ENCODE data around the gene PTPRT.

The PTPRT gene

DNA sequence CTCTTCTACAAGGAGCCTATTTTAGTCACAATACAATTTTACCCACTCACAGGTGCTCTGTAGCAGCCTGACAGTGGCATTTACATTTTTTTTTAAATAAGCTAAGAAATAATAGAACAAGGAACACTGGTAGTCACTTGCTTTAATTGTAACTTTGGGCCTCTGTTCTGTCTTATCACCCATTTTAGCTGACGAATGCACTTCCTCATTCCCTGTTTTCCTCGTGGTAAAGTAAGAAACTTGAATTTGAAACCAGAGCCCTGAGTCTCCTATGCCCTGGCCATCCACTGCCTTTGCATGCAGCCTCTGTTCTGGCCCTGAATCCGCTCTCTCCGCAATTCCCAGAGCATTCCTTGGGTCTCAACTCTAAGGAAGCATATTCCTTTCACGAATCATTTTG, 550.6 kb downstream of the PTPRT start:
- no peak for DNase-seq (ENCODE audit: low read depth in 1 of 2, low spot score in 1 of 2)

DNA sequence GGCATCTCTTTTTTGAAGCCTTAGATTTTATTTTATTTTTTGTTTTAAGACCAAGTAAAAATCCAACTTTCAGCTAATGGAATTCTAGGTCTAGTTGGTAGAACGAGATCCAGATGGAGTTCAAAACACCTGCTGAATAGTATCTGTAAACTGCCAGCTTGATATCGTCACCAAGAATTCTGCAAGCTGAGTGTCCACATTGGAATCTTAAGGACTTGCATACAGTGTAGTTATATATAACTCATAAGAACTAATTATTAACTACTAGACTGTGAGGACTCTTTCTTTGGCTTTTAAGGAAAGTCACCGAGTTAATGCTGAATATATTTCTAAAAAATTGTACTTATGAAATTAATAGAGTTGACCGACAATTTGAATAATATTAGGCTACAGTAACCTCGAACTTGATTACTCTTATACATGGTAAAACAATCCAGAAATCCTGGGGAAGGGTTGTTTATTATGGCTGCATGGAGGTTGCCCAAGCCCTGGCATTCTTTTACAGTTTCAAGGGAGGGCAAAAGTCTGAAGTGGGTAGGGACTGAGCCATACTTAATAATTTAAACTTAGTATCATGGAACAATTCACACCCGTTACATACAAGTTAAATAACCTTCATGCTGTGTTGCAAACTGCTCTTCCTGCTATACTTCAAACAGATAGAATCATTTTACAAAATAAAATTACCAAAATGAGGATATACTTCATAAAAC, 553.9 kb downstream of the PTPRT start:
- DNase-seq (ENCODE audit: low read depth in 1 of 2, low spot score in 1 of 2), result no peak

DNA sequence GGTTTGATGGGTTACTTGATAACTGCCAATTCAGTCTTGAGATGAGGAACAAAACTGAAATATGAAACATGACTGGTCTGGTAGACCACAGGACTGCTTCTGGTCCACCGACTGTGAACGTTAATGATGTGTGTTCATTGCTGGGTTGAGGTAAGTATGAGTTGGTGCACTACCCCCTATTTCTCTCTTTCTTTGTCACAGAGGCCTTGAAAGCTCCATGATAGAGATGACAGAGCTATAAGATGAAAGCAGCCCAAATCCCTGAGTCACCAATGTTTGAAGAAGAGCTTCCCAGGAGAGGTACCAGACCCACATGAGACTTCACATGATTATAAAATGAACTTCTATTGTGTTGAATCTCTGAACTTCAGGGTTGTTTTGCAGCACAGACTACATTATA, 555.5 kb downstream of the PTPRT start:
- DNase-seq (ENCODE audit: low read depth in 1 of 2, low spot score in 1 of 2), result no peak

DNA sequence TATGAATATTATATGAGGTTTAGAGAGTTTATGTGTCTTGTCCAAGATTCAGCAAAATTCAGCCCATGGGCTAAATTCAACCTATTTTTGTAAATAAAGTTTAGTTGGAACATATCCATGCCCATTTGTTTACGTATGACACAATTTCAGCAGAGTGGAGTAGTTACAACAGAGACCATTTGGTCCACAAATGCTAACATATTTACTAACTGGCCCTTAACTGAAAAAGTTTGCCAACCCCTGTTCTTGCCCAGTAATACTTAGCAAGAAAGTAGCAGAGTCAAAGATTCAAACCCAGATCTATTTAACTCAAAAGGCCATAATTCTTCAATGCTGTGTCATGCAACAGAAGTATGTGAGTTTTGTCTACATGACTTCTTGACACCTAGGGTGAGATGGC, 561.0 kb downstream of the PTPRT start:
- DNase-seq (ENCODE audit: low read depth in 1 of 2, low spot score in 1 of 2), result no peak

DNA sequence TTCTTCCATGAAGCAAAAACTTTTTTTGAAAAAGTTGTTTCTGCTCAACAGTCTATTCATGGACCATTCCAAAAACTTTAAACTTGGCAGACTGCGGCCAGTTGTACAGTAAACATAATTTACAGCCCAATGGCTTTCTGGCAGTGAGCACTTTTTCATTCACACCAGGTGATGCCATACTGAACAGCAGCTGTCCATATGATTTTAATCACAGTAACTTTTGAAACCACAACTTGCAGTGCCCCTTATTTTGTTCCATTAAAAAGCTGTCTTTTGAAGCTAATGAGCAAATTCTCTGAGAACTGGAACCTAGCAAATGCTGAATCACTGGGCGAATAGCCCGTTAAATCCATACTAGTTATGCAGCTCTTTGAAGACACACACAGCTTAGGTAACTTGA, 576.6 kb downstream of the PTPRT start:
- DNase-seq (ENCODE audit: low read depth in 1 of 2, low spot score in 1 of 2), result no peak

DNA sequence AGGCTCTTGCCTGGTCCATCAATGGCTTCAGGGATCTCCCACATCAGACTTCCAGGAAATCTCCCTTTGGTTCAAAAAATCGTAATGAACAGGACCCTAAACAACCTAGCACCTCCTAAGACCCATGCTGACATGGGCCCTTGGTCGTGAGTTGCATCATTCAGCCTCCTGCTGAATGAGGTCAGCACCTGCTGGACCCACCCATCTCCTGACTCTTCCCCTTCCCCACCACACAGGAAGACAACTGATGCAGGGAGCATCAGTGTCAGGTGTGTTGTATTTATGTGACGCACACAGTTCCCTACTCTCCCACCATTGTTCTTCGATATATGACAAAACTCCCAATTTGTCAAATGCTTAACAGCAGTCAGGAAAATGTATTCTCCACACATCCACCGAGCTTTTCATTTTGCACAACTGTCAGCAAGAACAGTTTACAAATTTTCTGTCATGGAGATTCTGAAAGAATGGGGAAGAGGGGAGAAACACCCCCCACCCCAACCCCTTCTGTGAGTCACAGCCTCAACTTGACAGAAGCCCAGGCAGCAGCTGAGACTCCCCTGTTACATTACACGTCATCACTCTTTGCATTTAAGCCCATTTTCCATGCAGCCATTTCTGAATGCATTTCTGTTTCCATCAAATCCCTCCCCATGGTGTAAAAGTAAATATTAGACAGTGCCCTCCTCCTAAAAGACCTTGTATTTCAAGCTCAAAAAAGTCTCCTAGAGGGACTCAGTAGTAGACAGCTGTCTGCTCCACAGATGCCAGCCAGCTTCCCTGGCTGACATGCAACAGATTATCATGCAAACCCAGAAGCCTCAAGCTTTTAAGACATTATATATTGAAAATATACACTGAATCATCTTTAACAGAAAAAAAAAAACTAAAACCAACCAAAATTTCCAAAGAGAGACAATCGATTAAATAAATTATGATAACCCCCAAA, 577.5 kb downstream of the PTPRT start:
- DNase-seq (ENCODE audit: low read depth in 1 of 2, low spot score in 1 of 2), result no peak

DNA sequence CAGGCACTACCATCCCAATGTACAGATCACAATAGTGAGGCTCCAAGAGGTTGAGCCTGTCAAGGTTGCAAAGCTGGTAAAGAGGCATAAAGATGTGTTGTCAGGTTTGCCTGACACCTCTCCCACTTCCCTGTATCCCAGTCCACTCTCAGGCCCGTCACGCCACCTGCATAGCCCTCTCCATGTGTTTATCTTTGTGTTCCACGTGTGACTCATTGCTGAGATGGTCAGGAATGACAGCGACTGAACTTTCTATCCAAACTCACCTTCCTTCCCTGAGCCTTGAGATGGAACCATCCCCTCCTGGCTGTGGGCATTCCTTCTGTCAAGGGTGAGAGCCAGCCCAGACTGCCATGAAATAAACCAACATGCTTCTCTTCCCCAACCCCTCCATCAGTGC, 578.3 kb downstream of the PTPRT start:
- DNase-seq (ENCODE audit: low read depth in 1 of 2, low spot score in 1 of 2), result no peak

DNA sequence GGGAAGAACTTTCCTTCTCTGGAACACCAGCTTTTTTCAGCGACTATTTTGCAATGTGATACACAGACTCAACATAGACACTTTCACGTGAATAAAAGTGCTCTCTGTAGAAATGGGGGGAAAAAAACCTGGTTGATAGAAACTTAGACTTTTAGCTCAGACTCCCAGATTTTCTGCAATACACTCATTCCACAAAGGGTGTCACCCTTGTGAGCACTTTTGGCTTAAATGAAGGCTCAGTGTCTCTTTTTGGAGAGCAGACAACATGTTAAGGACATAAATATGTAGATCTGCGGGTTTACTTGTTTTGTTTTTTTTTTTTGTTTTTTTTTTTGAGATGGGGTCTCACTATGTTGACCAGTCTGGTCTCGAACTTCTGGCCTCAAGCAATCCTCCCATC, 579.6 kb downstream of the PTPRT start:
- no peak for DNase-seq (ENCODE audit: low read depth in 1 of 2, low spot score in 1 of 2)

DNA sequence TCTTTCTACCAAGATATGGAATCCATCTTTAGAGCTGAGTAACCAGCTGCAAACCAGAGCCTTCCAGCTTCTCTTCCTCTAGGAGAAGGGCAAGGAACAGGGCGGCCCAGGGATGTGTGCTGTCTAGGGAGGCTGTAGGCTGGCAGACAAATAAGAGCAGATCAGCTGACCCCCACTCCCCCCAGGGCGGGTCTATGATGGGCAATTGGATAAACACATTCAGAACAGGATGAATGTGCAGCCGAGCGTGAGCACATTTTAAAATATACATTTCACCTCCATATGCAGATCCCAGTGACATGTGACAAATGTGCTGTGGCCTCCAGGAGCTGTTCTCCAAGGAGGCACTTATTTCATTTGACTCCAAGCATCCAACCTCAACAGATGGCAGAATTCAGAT, 580.1 kb downstream of the PTPRT start:
- DNase-seq (ENCODE audit: low read depth in 1 of 2, low spot score in 1 of 2), result no peak

DNA sequence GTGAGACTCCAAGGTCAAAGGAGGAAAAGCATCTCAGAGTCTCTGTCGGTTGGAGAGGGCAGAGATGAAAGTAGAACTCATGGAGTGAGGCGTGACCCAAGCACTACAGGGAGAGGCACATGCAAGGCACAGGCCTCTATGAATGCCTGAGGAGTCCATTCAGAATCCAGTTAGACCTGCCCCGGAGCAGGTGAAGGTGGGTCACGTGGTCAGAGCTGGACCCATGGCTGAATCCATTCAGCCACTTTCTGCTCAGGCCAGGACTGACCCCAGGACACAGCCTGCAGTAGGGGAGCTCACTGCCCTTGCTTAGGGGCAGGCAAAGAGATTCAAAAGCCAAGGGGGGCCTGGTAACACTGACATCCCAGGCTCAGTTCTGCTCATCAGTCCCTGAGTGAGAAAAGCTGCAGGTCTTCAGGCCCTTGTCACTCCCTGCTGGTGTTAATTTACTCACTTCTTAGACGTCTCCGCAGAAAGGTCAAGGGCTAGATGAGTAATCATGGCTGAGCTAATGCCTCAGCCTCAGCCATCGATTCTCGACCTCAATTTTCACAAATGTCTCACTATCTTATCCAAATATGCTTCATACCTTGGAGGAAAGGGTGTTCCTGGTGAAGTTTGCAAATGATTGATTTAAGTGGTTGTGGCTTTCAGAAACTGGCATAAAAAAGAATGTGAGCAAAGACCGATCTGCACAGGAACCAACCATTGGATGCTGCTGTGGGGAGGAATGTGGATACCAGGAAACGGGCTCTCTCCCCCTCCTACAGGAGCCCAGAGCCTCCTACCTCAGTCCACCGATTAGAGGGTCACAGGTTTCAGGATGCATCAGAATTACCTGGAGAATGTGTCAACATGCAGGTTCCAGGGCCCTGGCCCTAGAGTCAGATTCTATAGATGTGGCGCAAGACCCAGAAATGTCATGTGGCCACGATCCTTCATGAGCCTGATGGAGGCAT, 584.4 kb downstream of the PTPRT start:
- DNase-seq (ENCODE audit: low read depth in 1 of 2, low spot score in 1 of 2), result no peak

DNA sequence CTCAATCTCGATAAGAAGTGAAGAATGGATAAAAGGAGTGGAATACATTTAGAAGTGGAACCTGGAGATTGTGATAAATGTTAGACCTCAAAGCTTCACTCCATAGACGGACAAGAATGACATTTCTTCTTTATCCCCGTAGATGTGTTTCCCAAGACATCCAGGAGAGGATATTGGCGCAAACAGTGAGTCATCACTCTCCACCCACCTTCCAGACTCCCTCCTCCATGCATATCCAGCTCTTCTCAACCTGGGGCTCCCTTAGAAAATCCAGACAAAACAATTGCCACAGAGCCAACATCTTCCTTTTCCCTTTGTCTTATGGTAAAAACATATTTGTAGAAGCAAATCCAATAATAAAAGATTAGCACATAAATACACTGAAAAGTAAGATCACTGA, 586.1 kb downstream of the PTPRT start:
- no peak for DNase-seq (ENCODE audit: low read depth in 1 of 2, low spot score in 1 of 2)

DNA sequence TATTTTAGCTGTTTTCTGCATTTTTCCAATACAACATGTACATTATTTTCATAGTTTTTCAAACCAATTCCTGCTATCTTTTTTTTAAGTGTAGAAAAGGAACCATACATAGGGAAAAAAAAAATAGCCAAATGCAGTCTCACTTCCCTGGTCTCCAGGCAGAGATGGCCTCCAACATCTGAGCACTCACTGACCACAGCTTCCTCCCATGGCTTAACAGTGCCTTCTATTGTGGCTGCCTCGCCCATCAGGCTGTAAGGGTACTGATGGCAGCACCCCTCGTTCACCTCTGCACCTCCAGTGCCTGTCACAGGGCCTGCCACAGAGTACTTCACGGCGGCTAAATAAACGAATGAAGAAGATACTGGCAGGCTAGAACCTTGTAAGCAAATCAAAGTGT, 591.1 kb downstream of the PTPRT start:
- no peak for DNase-seq (ENCODE audit: low read depth in 1 of 2, low spot score in 1 of 2)

DNA sequence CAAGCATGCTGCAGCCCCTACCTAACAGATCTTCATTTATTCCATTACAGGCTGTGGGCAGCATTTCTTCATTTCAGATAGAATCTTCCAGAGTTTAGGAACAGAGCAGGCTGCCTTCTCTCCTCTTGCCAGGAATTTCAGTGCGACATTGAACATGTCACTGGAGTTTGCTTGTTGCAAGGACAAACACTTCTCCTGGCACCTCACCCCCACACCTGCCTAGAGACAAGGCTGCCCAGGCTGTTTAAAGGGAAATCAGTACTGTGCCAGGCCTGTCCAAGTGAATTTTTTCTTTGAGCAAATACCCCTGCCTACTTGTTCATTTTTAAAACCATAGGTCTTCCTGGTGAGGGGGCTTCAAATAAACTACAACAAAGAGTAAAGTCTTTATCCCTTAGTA, 594.1 kb downstream of the PTPRT start:
- DNase-seq (ENCODE audit: low read depth in 1 of 2, low spot score in 1 of 2), result no peak

DNA sequence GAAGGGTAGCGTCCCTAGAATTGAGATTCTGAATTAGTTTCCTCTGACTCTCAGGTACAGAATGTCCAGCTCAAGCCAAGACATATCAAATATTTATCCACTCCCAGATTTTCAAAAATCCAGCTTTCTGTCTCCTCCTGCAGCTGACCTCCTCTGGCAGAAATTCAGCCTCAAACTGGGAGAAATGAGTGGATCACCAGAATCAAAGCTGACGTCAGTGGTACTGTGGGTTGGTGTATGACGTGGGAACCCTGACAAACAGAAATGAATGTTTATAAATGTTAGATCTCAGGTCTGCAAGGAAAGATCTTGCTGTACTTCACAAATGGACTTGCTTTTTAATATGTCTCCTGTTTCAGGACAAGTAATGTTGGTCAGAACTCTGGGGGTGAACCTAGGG, 595.0 kb downstream of the PTPRT start:
- DNase-seq (ENCODE audit: low read depth in 1 of 2, low spot score in 1 of 2), result no peak

DNA sequence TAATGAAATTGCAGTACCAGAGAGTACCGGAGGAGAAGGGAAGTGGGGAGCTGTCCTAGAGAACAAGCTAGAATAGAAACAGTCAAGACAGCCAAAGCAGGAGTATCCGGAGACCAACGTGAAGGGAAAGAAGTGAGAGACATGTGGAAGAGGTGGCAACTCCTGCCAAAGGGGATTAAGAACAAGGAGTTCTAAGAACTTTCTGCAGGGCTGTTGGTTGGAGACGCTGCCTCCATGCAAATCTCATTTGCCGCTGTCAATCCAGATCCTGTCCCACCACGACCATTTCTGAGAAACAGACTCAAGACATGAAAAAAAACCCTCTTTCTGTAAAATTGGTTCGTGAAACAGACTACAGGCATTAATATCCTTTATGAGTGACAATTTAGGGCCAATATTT, 595.7 kb downstream of the PTPRT start:
- DNase-seq (ENCODE audit: low read depth in 1 of 2, low spot score in 1 of 2), result no peak

DNA sequence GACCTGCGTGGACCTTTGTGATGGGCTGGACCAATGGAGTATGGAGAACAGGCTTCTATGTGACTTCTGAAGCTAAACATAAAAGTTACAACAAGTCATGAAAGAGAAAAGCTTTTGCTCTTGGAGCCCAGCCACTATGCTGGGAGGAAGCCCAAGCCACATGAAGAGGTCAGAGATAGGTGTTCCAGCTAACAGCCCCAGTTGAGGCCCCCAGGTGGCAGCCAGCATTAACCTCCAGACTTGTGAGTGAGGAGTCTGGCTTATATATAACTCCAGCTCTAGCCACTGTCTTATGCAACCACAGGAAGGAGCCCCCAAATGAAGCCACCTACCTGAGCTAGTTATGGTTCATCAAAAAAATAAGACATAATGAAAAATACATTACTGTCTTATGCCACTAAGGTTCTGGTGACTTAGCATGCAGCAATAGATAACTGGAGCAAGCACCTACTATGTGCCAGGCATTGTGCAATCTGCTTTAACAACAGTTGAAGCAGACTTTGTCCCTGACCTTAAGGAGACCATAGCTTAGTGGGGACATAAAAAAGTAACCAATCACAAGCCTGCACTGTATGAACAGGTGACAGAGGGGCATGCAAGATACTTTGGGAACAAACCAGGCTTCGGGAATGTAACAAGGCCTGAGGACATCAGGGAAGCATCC, 599.6 kb downstream of the PTPRT start:
- DNase-seq (ENCODE audit: low read depth in 1 of 2, low spot score in 1 of 2), result no peak

DNA sequence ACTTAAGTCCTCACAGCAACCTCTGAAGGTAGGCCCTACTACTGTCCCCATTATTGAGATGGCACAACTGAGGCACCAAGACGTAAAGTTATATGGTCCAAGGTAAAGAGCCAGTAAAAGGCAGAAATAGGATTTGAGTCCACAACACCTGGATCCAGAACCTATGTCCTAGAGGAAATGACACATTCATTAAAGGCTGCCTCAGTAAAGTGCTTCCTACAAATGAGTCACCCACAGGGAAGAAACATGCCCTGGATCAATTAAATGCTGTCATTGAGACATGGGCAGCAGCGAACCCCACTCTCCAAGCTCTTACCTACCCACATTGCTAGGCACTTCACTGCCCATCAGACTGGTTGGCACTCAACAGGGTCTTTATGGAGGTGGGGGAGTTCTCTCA, 600.9 kb downstream of the PTPRT start:
- DNase-seq (ENCODE audit: low read depth in 1 of 2, low spot score in 1 of 2), result no peak

DNA sequence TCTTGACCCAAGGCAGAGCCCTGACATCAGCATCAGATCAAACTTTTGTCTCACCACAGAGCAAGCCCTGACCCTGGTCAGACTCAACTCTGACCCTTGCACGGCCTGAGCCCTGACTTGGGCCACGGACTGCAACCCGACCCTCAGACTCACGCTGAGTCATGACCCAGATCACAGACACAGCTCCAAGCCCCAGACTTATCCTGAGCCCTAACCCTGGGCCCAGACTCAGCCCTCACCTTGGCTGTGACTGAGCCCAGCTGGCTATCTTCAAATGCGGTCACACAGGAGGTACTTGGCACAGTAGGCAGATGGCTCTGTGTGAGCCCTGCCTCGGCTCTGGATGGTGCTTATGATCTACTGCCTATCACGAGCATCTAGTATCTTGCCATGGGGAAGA, 602.3 kb downstream of the PTPRT start:
- no peak for DNase-seq (ENCODE audit: low read depth in 1 of 2, low spot score in 1 of 2)

DNA sequence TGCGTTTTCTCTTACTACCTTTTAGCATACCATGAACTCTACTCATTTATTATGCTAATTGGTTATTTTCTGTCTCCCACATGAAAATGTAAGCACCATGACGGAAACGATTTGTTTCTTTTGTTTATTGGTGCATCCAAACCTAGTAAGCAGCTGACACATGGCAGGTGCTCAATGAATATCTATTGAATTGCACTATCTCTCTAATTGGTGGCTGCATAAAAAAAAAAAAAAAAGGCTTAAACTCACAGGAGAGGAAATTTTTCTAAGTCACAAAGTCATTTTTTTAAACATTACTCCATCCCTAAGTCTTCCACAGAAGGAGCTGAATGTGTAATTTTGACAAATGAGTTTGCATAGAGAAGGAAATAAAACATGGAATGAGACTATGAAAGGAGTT, 608.4 kb downstream of the PTPRT start:
- DNase-seq (ENCODE audit: low read depth in 1 of 2, low spot score in 1 of 2), result no peak

DNA sequence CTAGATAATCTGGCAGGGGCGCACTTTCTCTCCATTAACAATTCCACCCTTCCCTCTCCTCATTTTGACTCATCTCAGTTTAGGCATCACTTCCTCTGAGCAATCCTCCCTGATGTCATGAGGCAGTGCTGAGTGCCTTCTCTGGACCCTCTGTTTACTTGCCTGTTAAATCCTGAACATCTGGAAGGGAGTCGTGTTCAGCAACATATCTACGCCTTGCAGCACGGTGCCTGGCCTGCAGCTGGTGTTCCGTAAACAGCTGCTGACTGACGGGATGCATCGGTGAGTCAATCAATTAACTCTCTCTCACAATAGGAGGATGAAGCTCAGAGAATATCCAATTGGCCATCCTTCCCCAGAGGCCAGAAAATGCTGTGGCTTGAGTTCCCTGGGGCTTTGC, 613.5 kb downstream of the PTPRT start:
- DNase-seq (ENCODE audit: low read depth in 1 of 2, low spot score in 1 of 2), result no peak

Measured in activated CD4-positive, alpha-beta T cell treated with anti-CD3 and anti-CD28 coated beads, Interleukin-2, amount 50 U/mL, for 24 hours (primary cell).